ENCODE results near the gene TCEA2. TPM values are rescaled to one million over a fixed set of nuclear protein-coding genes. Genes with fewer than 3 reads are reported as not detected.

TCEA2 gene
- total and polyA plus RNA-seq, 2 of the 13 experiments (the other 11 are each of a cell fraction or from before 2014, with no cell fraction given): 28.1 to 33.7 TPM

- TF ChIP-seq ZNF678 (CRISPR knock-in tag; IDR thresholded peaks at IDR 0.05): no peak; the same call in 1 of the 2 replicates
- no peak for TF ChIP-seq FOXO4 (CRISPR knock-in tag; conservative IDR thresholded peaks at IDR 0.05)
- TF ChIP-seq ZNF30 (CRISPR knock-in tag; IDR thresholded peaks at IDR 0.05): no peak; the same call in 1 of the 2 replicates
- TF ChIP-seq TCF7L2 (IDR thresholded peaks at IDR 0.05; ENCODE audit: low read depth, low read length): no peak
- TF ChIP-seq PREB (CRISPR knock-in tag; IDR thresholded peaks at IDR 0.05): no peak
- no peak for TF ChIP-seq REXO4 (CRISPR knock-in tag; IDR thresholded peaks at IDR 0.05; ENCODE audit: borderline replicate concordance)
- no peak for TF ChIP-seq TEAD3 (CRISPR knock-in tag; optimal IDR thresholded peaks at IDR 0.05; ENCODE audit: borderline replicate concordance)
- TF ChIP-seq RNF2 (conservative IDR thresholded peaks at IDR 0.05; ENCODE audit: low read depth): no peak
- TF ChIP-seq PAWR (CRISPR knock-in tag; IDR thresholded peaks at IDR 0.05; ENCODE audit: borderline replicate concordance): no peak
- no peak for TF ChIP-seq PRPF4 (IDR thresholded peaks at IDR 0.05; ENCODE audit: low read depth, low read length, poor library complexity, severe bottlenecking)
- peak; percentile 48; the same call in 1 of the 2 replicates for TF ChIP-seq MTA1 (CRISPR knock-in tag; IDR thresholded peaks at IDR 0.05; ENCODE audit: borderline replicate concordance)
- TF ChIP-seq ZNF337 (CRISPR knock-in tag; IDR thresholded peaks at IDR 0.05; ENCODE audit: borderline replicate concordance, low read depth): 0 out of 2 replicates have a peak, but pooled peaks have one; percentile 24
- 0 out of 2 replicates have a peak, but pooled peaks have one; percentile 36 for TF ChIP-seq ZNF224 (CRISPR knock-in tag; IDR thresholded peaks at IDR 0.05)
- TF ChIP-seq ELF4 (CRISPR knock-in tag; IDR thresholded peaks at IDR 0.05; ENCODE audit: borderline replicate concordance): 0 out of 2 replicates have a peak, but pooled peaks have one; percentile 63
- TF ChIP-seq, protein P1, sequence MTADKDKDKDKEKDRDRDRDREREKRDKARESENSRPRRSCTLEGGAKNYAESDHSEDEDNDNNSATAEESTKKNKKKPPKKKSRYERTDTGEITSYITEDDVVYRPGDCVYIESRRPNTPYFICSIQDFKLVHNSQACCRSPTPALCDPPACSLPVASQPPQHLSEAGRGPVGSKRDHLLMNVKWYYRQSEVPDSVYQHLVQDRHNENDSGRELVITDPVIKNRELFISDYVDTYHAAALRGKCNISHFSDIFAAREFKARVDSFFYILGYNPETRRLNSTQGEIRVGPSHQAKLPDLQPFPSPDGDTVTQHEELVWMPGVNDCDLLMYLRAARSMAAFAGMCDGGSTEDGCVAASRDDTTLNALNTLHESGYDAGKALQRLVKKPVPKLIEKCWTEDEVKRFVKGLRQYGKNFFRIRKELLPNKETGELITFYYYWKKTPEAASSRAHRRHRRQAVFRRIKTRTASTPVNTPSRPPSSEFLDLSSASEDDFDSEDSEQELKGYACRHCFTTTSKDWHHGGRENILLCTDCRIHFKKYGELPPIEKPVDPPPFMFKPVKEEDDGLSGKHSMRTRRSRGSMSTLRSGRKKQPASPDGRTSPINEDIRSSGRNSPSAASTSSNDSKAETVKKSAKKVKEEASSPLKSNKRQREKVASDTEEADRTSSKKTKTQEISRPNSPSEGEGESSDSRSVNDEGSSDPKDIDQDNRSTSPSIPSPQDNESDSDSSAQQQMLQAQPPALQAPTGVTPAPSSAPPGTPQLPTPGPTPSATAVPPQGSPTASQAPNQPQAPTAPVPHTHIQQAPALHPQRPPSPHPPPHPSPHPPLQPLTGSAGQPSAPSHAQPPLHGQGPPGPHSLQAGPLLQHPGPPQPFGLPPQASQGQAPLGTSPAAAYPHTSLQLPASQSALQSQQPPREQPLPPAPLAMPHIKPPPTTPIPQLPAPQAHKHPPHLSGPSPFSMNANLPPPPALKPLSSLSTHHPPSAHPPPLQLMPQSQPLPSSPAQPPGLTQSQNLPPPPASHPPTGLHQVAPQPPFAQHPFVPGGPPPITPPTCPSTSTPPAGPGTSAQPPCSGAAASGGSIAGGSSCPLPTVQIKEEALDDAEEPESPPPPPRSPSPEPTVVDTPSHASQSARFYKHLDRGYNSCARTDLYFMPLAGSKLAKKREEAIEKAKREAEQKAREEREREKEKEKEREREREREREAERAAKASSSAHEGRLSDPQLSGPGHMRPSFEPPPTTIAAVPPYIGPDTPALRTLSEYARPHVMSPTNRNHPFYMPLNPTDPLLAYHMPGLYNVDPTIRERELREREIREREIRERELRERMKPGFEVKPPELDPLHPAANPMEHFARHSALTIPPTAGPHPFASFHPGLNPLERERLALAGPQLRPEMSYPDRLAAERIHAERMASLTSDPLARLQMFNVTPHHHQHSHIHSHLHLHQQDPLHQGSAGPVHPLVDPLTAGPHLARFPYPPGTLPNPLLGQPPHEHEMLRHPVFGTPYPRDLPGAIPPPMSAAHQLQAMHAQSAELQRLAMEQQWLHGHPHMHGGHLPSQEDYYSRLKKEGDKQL (CRISPR knock-in tag; IDR thresholded peaks at IDR 0.05; ENCODE audit: low read depth): no peak
- no peak; the same call in 1 of the 2 replicates for TF ChIP-seq MEIS1 (CRISPR knock-in tag; IDR thresholded peaks at IDR 0.05; ENCODE audit: borderline replicate concordance)
- TF ChIP-seq HOXA7 (CRISPR knock-in tag; IDR thresholded peaks at IDR 0.05): no peak
- no peak for TF ChIP-seq PLRG1 (conservative IDR thresholded peaks at IDR 0.05)
- peak; percentile 3; the same call in 1 of the 2 replicates for TF ChIP-seq ZBTB2 (CRISPR knock-in tag; IDR thresholded peaks at IDR 0.05; ENCODE audit: low read depth)
- no peak for TF ChIP-seq ZNF205 (CRISPR knock-in tag; IDR thresholded peaks at IDR 0.05)
Measured at GRCh38 chr20:64036346-64037198, 26.4 kb upstream of the TCEA2 start (continued).
